PC-3 (cell line): ENCODE measurements around the gene JOSD1. TPM values are rescaled to one million over a fixed set of nuclear protein-coding genes. Genes with fewer than 3 reads are reported as not detected.

Source experiments
- ATAC-seq: fragments of 200-7000 bp; cut with Tn5 transposase; 2 replicates; pipeline ENCODE4 v1.9.1; 2020; ENCODE audit warnings: mild to moderate bottlenecking, moderate library complexity
- BruUV-seq: library from RNA; stranded (reverse); fragments of 400-500 nt; replicated peaks from 2 replicates; lab custom pipeline; 2021; lab: Mats Ljungman, UMichigan
- CTCF ChIA-PET: fragments of 300-600 bp; sonication (Branson Sonifier 250); formaldehyde crosslinking; loops from one replicate; lab custom pipeline; 2022; ENCODE audit warnings: antibody characterized with exemption; lab: Charles Lee
- POLR2A ChIA-PET: fragments of 300-600 bp; sonication (Branson Sonifier 250); formaldehyde crosslinking; loops from one replicate; lab custom pipeline; 2022; ENCODE audit warnings: antibody characterized with exemption; ENCODE audit not compliant: unreplicated experiment; lab: Charles Lee
- DNase-seq: peaks from one replicate; pipeline ENCODE4 v3.0.0-alpha.2; 2015
- H2AFZ ChIP-seq: fragments of 300-600 bp; sonication (generic); 2 replicates; pipeline ENCODE4 v1.6.0; 2016; ENCODE audit warnings: antibody characterized with exemption, low read length
- H3F3A ChIP-seq: fragments of 300-600 bp; sonication (generic); one replicate; pipeline ENCODE4 v1.6.0; 2017; ENCODE audit warnings: antibody characterized with exemption, low read length, control low read depth, mild to moderate bottlenecking; ENCODE audit not compliant: unreplicated experiment
- H3K27ac ChIP-seq: fragments of 300-600 bp; sonication (generic); 2 replicates; pipeline ENCODE4 v1.5.1; 2016; ENCODE audit warnings: mild to moderate bottlenecking, low read length
- H3K27me3 ChIP-seq: fragments of 300-600 bp; sonication (generic); 2 replicates; pipeline ENCODE4 v1.6.1; 2016; ENCODE audit warnings: low read length, mixed read lengths
- H3K36me3 ChIP-seq: fragments of 300-600 bp; sonication (generic); 2 replicates; pipeline ENCODE4 v1.6.1; 2016; ENCODE audit warnings: low read depth, mixed run types, low read length, mixed read lengths
- H3K4me1 ChIP-seq: fragments of 300-600 bp; sonication (generic); 2 replicates; pipeline ENCODE4 v1.5.1; 2016; ENCODE audit warnings: low read length; ENCODE audit not compliant: insufficient read depth
- H3K4me2 ChIP-seq: fragments of 300-600 bp; sonication (generic); 2 replicates; pipeline ENCODE4 v1.6.0; 2016; ENCODE audit warnings: low read length
- H3K4me3 ChIP-seq: fragments of 300-600 bp; sonication (generic); 2 replicates; pipeline ENCODE4 v1.5.1; 2016; ENCODE audit warnings: mild to moderate bottlenecking, low read length, mixed read lengths
- H3K79me2 ChIP-seq: fragments of 300-600 bp; sonication (generic); 2 replicates; pipeline ENCODE4 v1.6.1; 2017; ENCODE audit warnings: low read length, mixed read lengths
- H3K9ac ChIP-seq: fragments of 300-600 bp; sonication (generic); 2 replicates; pipeline ENCODE4 v1.6.0; 2016; ENCODE audit warnings: mild to moderate bottlenecking, low read length
- H3K9me2 ChIP-seq: fragments of 300-600 bp; sonication (generic); replicated peaks from 2 replicates; pipeline ENCODE4 v1.6.1; 2016; ENCODE audit warnings: mixed run types, low read length, mixed read lengths
- H3K9me3 ChIP-seq: fragments of 300-600 bp; sonication (generic); 2 replicates; pipeline ENCODE4 v1.6.1; 2016; ENCODE audit warnings: low read length, mixed read lengths
- H4K20me1 ChIP-seq: fragments of 300-600 bp; sonication (generic); 2 replicates; pipeline ENCODE4 v1.6.1; 2016; ENCODE audit warnings: low read length, mixed read lengths
- EZH2 ChIP-seq: fragments of 300-600 bp; sonication (generic); IDR thresholded peaks from one replicate; pipeline ENCODE4 v1.6.1; 2017; ENCODE audit warnings: antibody characterized with exemption, mild to moderate bottlenecking, low read length; ENCODE audit not compliant: unreplicated experiment
- EZH2phosphoT487 ChIP-seq: fragments of 300-600 bp; sonication (generic); IDR thresholded peaks from 2 replicates; pipeline ENCODE4 v1.6.1; 2018; ENCODE audit warnings: mild to moderate bottlenecking, antibody characterized with exemption, low read length, borderline replicate concordance
- intact Hi-C: fragments of 100-400 bp; cut with micrococcal nuclease; formaldehyde crosslinking; loops from 2 replicates; pipeline ENCODE4 v1.9.0; 2023
- total RNA-seq: library from RNA; depleted of rRNA; stranded (reverse); fragments of >200 nt; gene quantifications from 2 replicates; pipeline ENCODE4 v1.2.3, GENCODE V29; 2014
- TF ChIP-seq, protein P1 (sequence below): fragments of 300-600 bp; sonication (generic); conservative IDR thresholded peaks from 2 replicates; pipeline ENCODE4 v1.5.1; 2017; ENCODE audit warnings: antibody characterized with exemption, low read depth, mild to moderate bottlenecking, low read length

JOSD1 gene
- total RNA-seq, 1 experiment from 2014 or later = 40.3 TPM

DNA sequence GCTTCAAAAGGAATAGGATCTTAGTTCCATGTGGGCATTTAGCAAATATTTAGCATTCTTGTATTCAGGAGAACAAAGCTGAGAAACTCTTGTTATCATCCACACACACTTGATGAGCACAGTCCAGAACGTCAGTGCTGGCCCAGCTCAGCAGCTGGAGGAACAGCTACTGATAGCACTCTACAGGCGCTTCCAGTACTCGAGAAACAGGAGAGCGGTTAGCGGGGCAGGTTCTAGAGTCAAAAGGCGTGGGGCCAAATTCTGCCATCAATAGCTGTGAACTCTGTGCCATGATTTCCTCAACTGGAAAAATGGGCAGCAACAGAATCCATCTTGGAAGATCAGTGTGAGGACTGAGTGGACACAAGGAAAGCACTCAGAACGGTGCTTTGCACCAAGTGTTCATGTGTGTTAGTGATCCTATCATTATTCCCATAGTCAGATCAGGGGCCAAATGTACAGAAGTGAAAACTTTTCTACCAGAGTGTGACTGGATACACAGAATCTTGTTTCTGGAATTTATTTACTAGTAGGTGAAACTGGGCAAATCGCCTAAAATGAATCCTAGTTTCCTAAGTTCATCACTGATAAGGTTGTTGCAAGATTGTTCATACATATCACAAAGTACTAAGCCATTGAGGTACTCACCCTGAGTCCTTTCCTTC is 3.2 kb downstream of the JOSD1 start:
- no peak for DNase-seq
- no peaks in the 10 kb centered on the region; the same call in 1 of the 2 replicates for H3K36me3 ChIP-seq
- H3K4me3 ChIP-seq = peak overlapping the region; percentile 85
- no peak overlapping the region for H2AFZ ChIP-seq
- TF ChIP-seq EZH2phosphoT487 = no peak
- TF ChIP-seq, protein P1, sequence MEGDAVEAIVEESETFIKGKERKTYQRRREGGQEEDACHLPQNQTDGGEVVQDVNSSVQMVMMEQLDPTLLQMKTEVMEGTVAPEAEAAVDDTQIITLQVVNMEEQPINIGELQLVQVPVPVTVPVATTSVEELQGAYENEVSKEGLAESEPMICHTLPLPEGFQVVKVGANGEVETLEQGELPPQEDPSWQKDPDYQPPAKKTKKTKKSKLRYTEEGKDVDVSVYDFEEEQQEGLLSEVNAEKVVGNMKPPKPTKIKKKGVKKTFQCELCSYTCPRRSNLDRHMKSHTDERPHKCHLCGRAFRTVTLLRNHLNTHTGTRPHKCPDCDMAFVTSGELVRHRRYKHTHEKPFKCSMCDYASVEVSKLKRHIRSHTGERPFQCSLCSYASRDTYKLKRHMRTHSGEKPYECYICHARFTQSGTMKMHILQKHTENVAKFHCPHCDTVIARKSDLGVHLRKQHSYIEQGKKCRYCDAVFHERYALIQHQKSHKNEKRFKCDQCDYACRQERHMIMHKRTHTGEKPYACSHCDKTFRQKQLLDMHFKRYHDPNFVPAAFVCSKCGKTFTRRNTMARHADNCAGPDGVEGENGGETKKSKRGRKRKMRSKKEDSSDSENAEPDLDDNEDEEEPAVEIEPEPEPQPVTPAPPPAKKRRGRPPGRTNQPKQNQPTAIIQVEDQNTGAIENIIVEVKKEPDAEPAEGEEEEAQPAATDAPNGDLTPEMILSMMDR = no peak
- TF ChIP-seq EZH2 = no peak
- no peaks in the 10 kb centered on the region for H3K9me3 ChIP-seq
- peaks cover 73% of the 10 kb centered on the region for H3K79me2 ChIP-seq
- H3K9ac ChIP-seq = peak overlapping the region; percentile 39
- no peak for ATAC-seq
- peak overlapping the region; percentile 94 for H3K4me2 ChIP-seq
- intact Hi-C loops = loop anchor here (2.0 kb wide), 1 partner anchor 15 kb away; no protein-coding TSS in a partner anchor
- peaks cover 14% of the 10 kb centered on the region for H3F3A ChIP-seq
- H3K27ac ChIP-seq = peak overlapping the region; percentile 88
- peaks cover 23% of the 10 kb centered on the region for H4K20me1 ChIP-seq
- peaks cover 35% of the 10 kb centered on the region for H3K4me1 ChIP-seq
- no peaks in the 10 kb centered on the region for H3K27me3 ChIP-seq
- POLR2A ChIA-PET = interaction anchor here (0.8 to 1.0 kb wide), 2 partner anchors 8 to 21 kb away, joined by 3 to 7 read pairs; partner anchors contain the start of gene GTPBP1
- no peaks in the 10 kb centered on the region for H3K9me2 ChIP-seq
- CTCF ChIA-PET = no interaction called here
- BruUV-seq = no TSS peak

DNA sequence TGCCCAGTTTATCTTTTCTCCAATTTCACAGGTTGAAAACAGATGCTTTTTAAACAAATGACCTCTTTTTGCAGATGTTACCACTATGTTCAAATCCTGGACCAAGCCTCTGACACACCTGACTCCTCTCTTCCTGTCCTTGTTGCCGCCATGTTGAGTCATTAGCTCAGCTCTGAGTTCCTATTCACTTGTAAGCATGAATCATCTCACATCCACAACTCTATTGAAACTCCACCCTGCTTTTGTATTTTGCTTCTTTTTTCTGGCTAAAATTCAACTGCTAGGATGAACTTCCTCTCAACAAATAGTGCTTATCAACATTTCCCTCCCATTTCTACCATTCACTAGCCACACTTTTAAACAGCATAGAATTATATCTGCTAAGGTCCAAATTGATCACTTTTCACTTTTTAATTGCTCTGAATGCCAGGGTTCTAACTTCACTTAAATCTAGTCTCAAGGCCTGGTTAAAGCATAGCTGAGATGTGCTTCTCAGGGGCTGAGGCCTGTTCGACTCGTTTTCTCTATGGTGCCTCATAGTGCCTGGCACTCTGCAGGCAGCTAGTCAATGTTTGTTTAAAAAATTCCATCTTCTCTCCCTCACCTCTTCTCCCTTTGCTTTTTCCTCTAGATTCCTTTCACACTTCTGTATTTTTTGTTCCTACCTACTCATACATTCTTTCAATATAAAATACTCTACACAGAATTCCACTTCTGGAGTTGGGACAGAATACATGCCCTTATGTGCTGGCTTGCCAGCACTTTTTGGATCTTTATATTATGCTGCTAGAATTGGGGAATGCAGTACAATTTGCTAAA is 3.9 kb downstream of the JOSD1 start:
- no peak for TF ChIP-seq EZH2phosphoT487
- no peak for TF ChIP-seq EZH2
- TF ChIP-seq, protein P1 = no peak
- no peak overlapping the region for H2AFZ ChIP-seq
- intact Hi-C loops = loop anchor here (2.0 kb wide), 1 partner anchor 14 kb away; no protein-coding TSS in a partner anchor
- H3K4me3 ChIP-seq = peak overlapping the region; percentile 85
- BruUV-seq = no TSS peak
- peaks cover 77% of the 10 kb centered on the region for H3K79me2 ChIP-seq
- ChIA-PET POLR2A (interaction anchor here (0.7 to 1.0 kb wide), 3 partner anchors 9 to 478 kb away, joined by 3 to 7 read pairs (median 6); partner anchors contain the start of gene GTPBP1), CTCF (no interaction called here)
- peaks cover 33% of the 10 kb centered on the region for H3K4me1 ChIP-seq
- ATAC-seq = peak; percentile 54
- H3F3A ChIP-seq = peaks cover 14% of the 10 kb centered on the region
- H3K4me2 ChIP-seq = peak overlapping the region; percentile 94
- H3K36me3 ChIP-seq = no peaks in the 10 kb centered on the region; the same call in 1 of the 2 replicates
- no peaks in the 10 kb centered on the region for H3K9me2 ChIP-seq
- no peaks in the 10 kb centered on the region for H3K9me3 ChIP-seq
- DNase-seq = peak; percentile 77
- peaks cover 23% of the 10 kb centered on the region for H4K20me1 ChIP-seq
- peak overlapping the region; percentile 88 for H3K27ac ChIP-seq
- no peaks in the 10 kb centered on the region for H3K27me3 ChIP-seq
- H3K9ac ChIP-seq = peak overlapping the region; percentile 39
